SU-DHL-6 (cell line): Measurements from ENCODE around the gene MC1R.

Source experiments
- EZH2phosphoT487 ChIP-seq: fragments of 200-600 bp; sonication (generic), shearing (Covaris generic); conservative IDR thresholded peaks from 2 replicates; pipeline ENCODE4 v1.6.1; 2018; ENCODE audit warnings: mild to moderate bottlenecking, antibody characterized with exemption, low read length, moderate library complexity, mixed read lengths
- TF ChIP-seq, protein P1 (sequence below): fragments of 200-600 bp; sonication (generic); IDR thresholded peaks from one replicate; pipeline ENCODE4 v1.5.1; 2017; ENCODE audit warnings: antibody characterized with exemption, mild to moderate bottlenecking, low read length, moderate library complexity; ENCODE audit not compliant: insufficient read depth, poor library complexity, severe bottlenecking

- TF ChIP-seq, protein P1, sequence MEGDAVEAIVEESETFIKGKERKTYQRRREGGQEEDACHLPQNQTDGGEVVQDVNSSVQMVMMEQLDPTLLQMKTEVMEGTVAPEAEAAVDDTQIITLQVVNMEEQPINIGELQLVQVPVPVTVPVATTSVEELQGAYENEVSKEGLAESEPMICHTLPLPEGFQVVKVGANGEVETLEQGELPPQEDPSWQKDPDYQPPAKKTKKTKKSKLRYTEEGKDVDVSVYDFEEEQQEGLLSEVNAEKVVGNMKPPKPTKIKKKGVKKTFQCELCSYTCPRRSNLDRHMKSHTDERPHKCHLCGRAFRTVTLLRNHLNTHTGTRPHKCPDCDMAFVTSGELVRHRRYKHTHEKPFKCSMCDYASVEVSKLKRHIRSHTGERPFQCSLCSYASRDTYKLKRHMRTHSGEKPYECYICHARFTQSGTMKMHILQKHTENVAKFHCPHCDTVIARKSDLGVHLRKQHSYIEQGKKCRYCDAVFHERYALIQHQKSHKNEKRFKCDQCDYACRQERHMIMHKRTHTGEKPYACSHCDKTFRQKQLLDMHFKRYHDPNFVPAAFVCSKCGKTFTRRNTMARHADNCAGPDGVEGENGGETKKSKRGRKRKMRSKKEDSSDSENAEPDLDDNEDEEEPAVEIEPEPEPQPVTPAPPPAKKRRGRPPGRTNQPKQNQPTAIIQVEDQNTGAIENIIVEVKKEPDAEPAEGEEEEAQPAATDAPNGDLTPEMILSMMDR, result no peak
- TF ChIP-seq EZH2phosphoT487, result no peak
These were observed 749 bp upstream of the MC1R start for GRCh38 chr16:89917773-89918452.
